Kidney (tissue), 14 donors: ENCODE results near the gene TMEM51. TPM values are rescaled to one million over a fixed set of nuclear protein-coding genes. Genes with fewer than 3 reads are reported as not detected.

ENCODE experiments used
- DNase-seq, 5 donors: peaks; one replicate each; pipeline ENCODE4 v3.0.0-alpha.2; 2013 to 2020
- FAIRE-seq: peaks from 2 replicates; lab custom pipeline; 2012; peaks lifted over from hg19 to GRCh38; lab: Jason Lieb, UNC
- H3K27ac ChIP-seq, 2 donors: one replicate each; pipeline ENCODE4 v1.7.0; 2013; ENCODE audit warnings: low read depth in 2 of 2, low read length in 2 of 2, inconsistent platforms in 1 of 2
- H3K27me3 ChIP-seq: one replicate; pipeline ENCODE4 v1.7.1; 2013; ENCODE audit warnings: low read length, inconsistent platforms; ENCODE audit not compliant: control insufficient read depth, insufficient read depth
- H3K36me3 ChIP-seq, 3 donors: one replicate each; pipeline versions ENCODE4 v1.7.0 to v1.7.1; 2013; ENCODE audit warnings: low read length in 3 of 3, control low read depth in 1 of 3, inconsistent platforms in 1 of 3; ENCODE audit not compliant: insufficient read depth in 3 of 3, control insufficient read depth in 2 of 3
- H3K4me1 ChIP-seq, 3 donors: one replicate each; pipeline versions ENCODE4 v1.7.0 to v1.7.1; 2013; ENCODE audit warnings: low read length in 3 of 3, inconsistent platforms in 1 of 3, low read depth in 1 of 3; ENCODE audit not compliant: control insufficient read depth in 2 of 3, insufficient read depth in 2 of 3
- H3K4me3 ChIP-seq, 3 donors: one replicate each; pipeline versions ENCODE4 v1.7.0 to v1.8.1; 2013; ENCODE audit warnings: low read length in 3 of 3, control low read depth in 1 of 3, inconsistent platforms in 1 of 3
- H3K9ac ChIP-seq, 3 donors: one replicate each; pipeline versions ENCODE4 v1.7.0 to v1.7.1; 2013; ENCODE audit warnings: low read length in 3 of 3, control low read depth in 1 of 3, inconsistent platforms in 1 of 3
- H3K9me3 ChIP-seq, 3 donors: one replicate each; pipeline versions ENCODE4 v1.7.0 to v1.7.1; 2013; ENCODE audit warnings: low read length in 3 of 3, control low read depth in 1 of 3, inconsistent platforms in 1 of 3; ENCODE audit not compliant: control insufficient read depth in 2 of 3, insufficient read depth in 1 of 3
- CTCF ChIP-seq: IDR thresholded peaks from 3 replicates; pipeline ENCODE4 v1.5.1; 2012; ENCODE audit warnings: mild to moderate bottlenecking, moderate library complexity, borderline replicate concordance; ENCODE audit not compliant: insufficient read depth; ENCODE audit errors: extremely low read depth
- intact Hi-C: fragments of 100-400 bp; cut with DNase I; formaldehyde crosslinking; loops from one replicate; pipeline ENCODE4 v1.11.1; 2022
- polyA plus RNA-seq: library from polyadenylated mRNA; stranded (reverse); fragments of 350-450 nt; fragmentation: Illumina TruSeq; extraction: RNeasy Lipid Tissue Mini Kit (QIAGEN cat#74804); gene quantifications from one replicate; pipeline ENCODE4 v1.2.3, GENCODE V29; 2014; ENCODE audit warnings: low read depth, low replicate concordance; ENCODE audit not compliant: insufficient read depth
- total RNA-seq: library from RNA; stranded (reverse); fragmentation: NEBNext Ultra II Directional; extraction: Animal tissue kit (Norgen Biotek cat#: 25700); gene quantifications from one replicate; pipeline ENCODE4 v1.2.1, GENCODE V29; 2021
- donor health status: control.
- donor health status: control.
- donor health status: control.
- donor health status: control.
- donor health status: control.
- donor health status: DM: yes; HTN: yes; CAD: no.
- donor health status: Normal renal cell carcinoma (clear cell type).

The TMEM51 gene
- total and polyA plus RNA-seq, 2 donors from 2014 or later = 38.1 to 48.4 TPM

- no peaks in the 10 kb centered on the region for H3K9me3 ChIP-seq
- H3K9ac ChIP-seq = no peak overlapping the region
- DNase-seq (no peak), FAIRE-seq (no peak)
- intact Hi-C loops = no loop called here
- no peak overlapping the region for H3K27ac ChIP-seq
- TF ChIP-seq CTCF = no peak
- no peak overlapping the region for H3K4me3 ChIP-seq
- no peaks in the 10 kb centered on the region for H3K27me3 ChIP-seq
- H3K4me1 ChIP-seq = peaks cover under 1 to 22% (median 6%) of the 10 kb centered on the region in 3 donors
- peaks cover 2 to 24% (median 4%) of the 10 kb centered on the region in 3 donors for H3K36me3 ChIP-seq
Measured at GRCh38 chr1:15219280-15220023, 65.9 kb downstream of the TMEM51 start.

GRCh38 chr1:15220024-15220392 is 66.5 kb downstream of the TMEM51 start:
- Histone ChIP-seq H3K9ac (no peak overlapping the region), H3K4me3 (no peak overlapping the region), H3K27me3 (no peaks in the 10 kb centered on the region), H3K4me1 (peaks cover 0 to 23% (median 6%) of the 10 kb centered on the region in 3 donors), H3K36me3 (peaks cover 2 to 23% (median 4%) of the 10 kb centered on the region in 3 donors), H3K27ac (no peak overlapping the region), H3K9me3 (no peaks in the 10 kb centered on the region)
- no peak for TF ChIP-seq CTCF
- intact Hi-C loops = no loop called here
- DNase-seq (no peak), FAIRE-seq (no peak)

GRCh38 chr1:15220825-15221431 is 67.4 kb downstream of the TMEM51 start:
- FAIRE-seq (no peak), DNase-seq (no peak)

More at GRCh38 chr1:15220825-15221431, 67.4 kb downstream of the TMEM51 start:
- Histone ChIP-seq H3K27me3 (no peaks in the 10 kb centered on the region), H3K9me3 (no peaks in the 10 kb centered on the region), H3K27ac (peak overlapping the region in 1 of 2 donors; percentile 18), H3K36me3 (peaks cover 0 to 19% (median 2%) of the 10 kb centered on the region in 3 donors), H3K4me3 (no peak overlapping the region), H3K4me1 (peaks cover 0 to 19% (median 6%) of the 10 kb centered on the region in 3 donors), H3K9ac (no peak overlapping the region)
- TF ChIP-seq CTCF = no peak
- intact Hi-C loops = no loop called here
